H7 (cell line): Measurements from ENCODE around the gene KCNC1. TPM values are rescaled to one million over a fixed set of nuclear protein-coding genes. Genes with fewer than 3 reads are reported as not detected.
A peak's percentile ranks its signal among the peaks of the same experiment; 100 is the strongest.

Experiments
- DNase-seq: peaks from one replicate; pipeline ENCODE4 v3.0.0; 2012
- H3K27me3 ChIP-seq: 2 replicates; pipeline ENCODE4 v1.6.0; 2011; ENCODE audit warnings: mild to moderate bottlenecking, low read length; ENCODE audit not compliant: control insufficient read depth, insufficient read depth
- H3K36me3 ChIP-seq: replicated peaks from 2 replicates; pipeline ENCODE4 v1.5.1; 2011; ENCODE audit warnings: low read length; ENCODE audit not compliant: control insufficient read depth, insufficient read depth
- H3K4me3 ChIP-seq: 2 replicates; pipeline ENCODE4 v1.5.1; 2011; ENCODE audit warnings: low read depth, mild to moderate bottlenecking, control low read depth, low read length, moderate library complexity; ENCODE audit not compliant: insufficient read depth
- total RNA-seq: library from RNA; depleted of rRNA; stranded (reverse); fragments of >200 nt; shearing (Covaris generic); gene quantifications from 2 replicates; pipeline ENCODE4 v1.2.3, GENCODE V29; 2014; rRNA removed

The KCNC1 gene
- total RNA-seq, result not detected in 2 replicates

- no peaks in the 10 kb centered on the region for H3K36me3 ChIP-seq
- H3K4me3 ChIP-seq, result peak within 1 kb of the TSS; percentile 43
- H3K27me3 ChIP-seq, result peaks cover 76% of the 10 kb centered on the region
- DNase-seq, result peak; percentile 92
These were observed at the start of gene KCNC1 for GRCh38 chr11:17734418-17734911. Gene KCNC1, plus strand, starts transcription at chr11:17734781. Its CDS starts 1,222 bp downstream, at chr11:17736003.

GRCh38 chr11:17686231-17686980 is 48.2 kb upstream of the KCNC1 start:
- no peaks in the 10 kb centered on the region for H3K27me3 ChIP-seq
- H3K4me3 ChIP-seq, result no peak overlapping the region
- peak; percentile 54 for DNase-seq
- H3K36me3 ChIP-seq, result no peaks in the 10 kb centered on the region

- H3K36me3 ChIP-seq, result no peaks in the 10 kb centered on the region
- DNase-seq, result peak; percentile 19
- no peak overlapping the region for H3K4me3 ChIP-seq
- no peaks in the 10 kb centered on the region for H3K27me3 ChIP-seq
These were observed 46.5 kb upstream of the KCNC1 start for GRCh38 chr11:17687946-17688670.

- Histone ChIP-seq H3K4me3 (no peak overlapping the region), H3K27me3 (peaks cover 15% of the 10 kb centered on the region; the same call in 1 of the 2 replicates), H3K36me3 (no peaks in the 10 kb centered on the region)
- DNase-seq, result no peak
These were observed 43.0 kb upstream of the KCNC1 start for GRCh38 chr11:17691550-17691949.

GRCh38 chr11:17691976-17692375 is 42.6 kb upstream of the KCNC1 start:
- Histone ChIP-seq H3K36me3 (no peaks in the 10 kb centered on the region), H3K4me3 (no peak overlapping the region), H3K27me3 (peaks cover 19% of the 10 kb centered on the region; the same call in 1 of the 2 replicates)
- no peak for DNase-seq

- H3K4me3 ChIP-seq, result no peak overlapping the region
These were observed 41.6 kb upstream of the KCNC1 start for GRCh38 chr11:17692931-17693330.

GRCh38 chr11:17693531-17693930 is 41.0 kb upstream of the KCNC1 start:
- Histone ChIP-seq H3K27me3 (peaks cover 20% of the 10 kb centered on the region; the same call in 1 of the 2 replicates), H3K36me3 (no peaks in the 10 kb centered on the region), H3K4me3 (no peak overlapping the region)
- no peak for DNase-seq

More at GRCh38 chr11:17692931-17693330, 41.6 kb upstream of the KCNC1 start:
- peaks cover 20% of the 10 kb centered on the region; the same call in 1 of the 2 replicates for H3K27me3 ChIP-seq
- no peaks in the 10 kb centered on the region for H3K36me3 ChIP-seq
- no peak for DNase-seq

- Histone ChIP-seq H3K27me3 (peaks cover 20% of the 10 kb centered on the region; the same call in 1 of the 2 replicates), H3K4me3 (no peak overlapping the region), H3K36me3 (no peaks in the 10 kb centered on the region)
- peak; percentile 31 for DNase-seq
These were observed 40.0 kb upstream of the KCNC1 start for GRCh38 chr11:17694494-17695110.

GRCh38 chr11:17695454-17696441 is 38.8 kb upstream of the KCNC1 start:
- peak overlapping the region; percentile 12; the same call in 1 of the 2 replicates for H3K4me3 ChIP-seq

GRCh38 chr11:17696741-17697140 is 37.8 kb upstream of the KCNC1 start:
- no peak overlapping the region for H3K4me3 ChIP-seq
- no peak for DNase-seq
- H3K36me3 ChIP-seq, result no peaks in the 10 kb centered on the region
- H3K27me3 ChIP-seq, result peaks cover 20% of the 10 kb centered on the region; the same call in 1 of the 2 replicates

More at GRCh38 chr11:17695454-17696441, 38.8 kb upstream of the KCNC1 start:
- Histone ChIP-seq H3K36me3 (no peaks in the 10 kb centered on the region), H3K27me3 (peaks cover 20% of the 10 kb centered on the region; the same call in 1 of the 2 replicates)
- peak; percentile 90 for DNase-seq

GRCh38 chr11:17697175-17697949 is 37.2 kb upstream of the KCNC1 start:
- peak; percentile 35 for DNase-seq
- H3K27me3 ChIP-seq, result peaks cover 20% of the 10 kb centered on the region; the same call in 1 of the 2 replicates
- no peak overlapping the region for H3K4me3 ChIP-seq
- H3K36me3 ChIP-seq, result no peaks in the 10 kb centered on the region

- no peak overlapping the region for H3K4me3 ChIP-seq
- peaks cover 19% of the 10 kb centered on the region; the same call in 1 of the 2 replicates for H3K27me3 ChIP-seq
- DNase-seq, result no peak
- no peaks in the 10 kb centered on the region for H3K36me3 ChIP-seq
These were observed 35.1 kb upstream of the KCNC1 start for GRCh38 chr11:17699147-17700114.
